Measurements from ENCODE around the gene PRR20G.

Gene PRR20G

DNA sequence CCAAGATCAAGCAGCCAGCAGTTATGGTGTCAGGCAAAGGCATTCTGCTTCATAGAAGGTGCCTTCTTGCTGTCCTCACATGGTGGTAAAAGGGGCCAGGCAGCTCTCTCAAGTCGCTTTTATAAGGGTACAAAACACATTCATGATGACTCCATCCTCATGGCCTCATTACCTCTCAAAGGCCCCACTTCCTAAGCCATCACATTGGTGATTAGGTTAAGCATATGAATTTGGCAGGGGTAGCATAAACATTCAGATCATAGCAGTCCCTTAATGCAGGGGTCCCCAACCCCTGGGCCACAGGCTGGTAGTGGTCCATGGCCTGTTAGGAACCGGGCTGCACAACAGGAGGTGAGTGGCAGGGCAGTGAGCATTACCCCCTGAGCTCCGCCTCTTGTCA is 52.1 kb downstream of the PRR20G start:
- Histone ChIP-seq H3K36me3 (ENCODE audit: insufficient read depth, low read length) (no peaks in the 10 kb centered on the region), H3K27me3 (ENCODE audit: insufficient read depth, low read length, poor library complexity) (no peaks in the 10 kb centered on the region), H3K4me3 (ENCODE audit: low read depth in 1 of 2, low read length in 2 of 2) (no peak overlapping the region), H3K27ac (ENCODE audit: low read length) (no peak overlapping the region), H3K4me2 (ENCODE audit: insufficient read depth, low read length) (no peak overlapping the region), H4K20me1 (ENCODE audit: insufficient read depth, low read length) (no peaks in the 10 kb centered on the region), H3K9me3 (ENCODE audit: insufficient read depth, low read length, severe bottlenecking) (no peaks in the 10 kb centered on the region), H3K9ac (ENCODE audit: low read depth, low read length) (no peak overlapping the region), H3K79me2 (ENCODE audit: insufficient read depth, low read length) (no peaks in the 10 kb centered on the region), H2AFZ (ENCODE audit: low read depth, low read length) (no peak overlapping the region), H3K4me1 (ENCODE audit: insufficient read depth, low read length) (no peaks in the 10 kb centered on the region)
- TF ChIP-seq, protein P1, sequence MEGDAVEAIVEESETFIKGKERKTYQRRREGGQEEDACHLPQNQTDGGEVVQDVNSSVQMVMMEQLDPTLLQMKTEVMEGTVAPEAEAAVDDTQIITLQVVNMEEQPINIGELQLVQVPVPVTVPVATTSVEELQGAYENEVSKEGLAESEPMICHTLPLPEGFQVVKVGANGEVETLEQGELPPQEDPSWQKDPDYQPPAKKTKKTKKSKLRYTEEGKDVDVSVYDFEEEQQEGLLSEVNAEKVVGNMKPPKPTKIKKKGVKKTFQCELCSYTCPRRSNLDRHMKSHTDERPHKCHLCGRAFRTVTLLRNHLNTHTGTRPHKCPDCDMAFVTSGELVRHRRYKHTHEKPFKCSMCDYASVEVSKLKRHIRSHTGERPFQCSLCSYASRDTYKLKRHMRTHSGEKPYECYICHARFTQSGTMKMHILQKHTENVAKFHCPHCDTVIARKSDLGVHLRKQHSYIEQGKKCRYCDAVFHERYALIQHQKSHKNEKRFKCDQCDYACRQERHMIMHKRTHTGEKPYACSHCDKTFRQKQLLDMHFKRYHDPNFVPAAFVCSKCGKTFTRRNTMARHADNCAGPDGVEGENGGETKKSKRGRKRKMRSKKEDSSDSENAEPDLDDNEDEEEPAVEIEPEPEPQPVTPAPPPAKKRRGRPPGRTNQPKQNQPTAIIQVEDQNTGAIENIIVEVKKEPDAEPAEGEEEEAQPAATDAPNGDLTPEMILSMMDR (IDR thresholded peaks at IDR 0.05; ENCODE audit: borderline replicate concordance, extremely low read depth, low read length, poor library complexity, severe bottlenecking) = no peak
- no peak for TF ChIP-seq EZH2 (IDR thresholded peaks at IDR 0.05; ENCODE audit: borderline replicate concordance, low read depth, low read length, severe bottlenecking)
- DNase-seq (no peak), ATAC-seq (ENCODE audit: insufficient read depth, low read depth) (no peak)

DNA sequence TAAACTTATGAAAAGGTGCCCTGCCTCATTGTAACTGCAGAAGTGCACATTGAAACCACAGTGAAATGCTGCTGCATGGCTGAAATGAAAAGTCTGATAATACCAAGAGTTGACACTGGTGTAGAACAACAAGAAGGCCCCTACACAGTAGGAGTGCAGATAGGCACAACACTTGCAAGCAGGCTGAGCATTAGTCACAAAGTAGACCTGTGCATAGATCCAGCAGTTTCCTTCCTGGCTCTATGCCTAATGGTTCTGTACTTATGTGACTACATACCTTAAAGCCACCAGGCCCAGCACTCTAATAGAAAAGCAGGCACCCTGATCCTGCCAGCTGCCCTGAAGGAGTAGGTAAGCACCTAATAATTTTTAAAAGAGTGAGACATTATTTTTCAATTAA is 53.1 kb downstream of the PRR20G start:
- Histone ChIP-seq H3K27ac (ENCODE audit: low read length) (no peak overlapping the region), H3K36me3 (ENCODE audit: insufficient read depth, low read length) (no peaks in the 10 kb centered on the region), H4K20me1 (ENCODE audit: insufficient read depth, low read length) (no peaks in the 10 kb centered on the region), H3K4me1 (ENCODE audit: insufficient read depth, low read length) (no peaks in the 10 kb centered on the region), H3K79me2 (ENCODE audit: insufficient read depth, low read length) (no peaks in the 10 kb centered on the region), H3K9me3 (ENCODE audit: insufficient read depth, low read length, severe bottlenecking) (no peaks in the 10 kb centered on the region), H3K4me3 (ENCODE audit: low read depth in 1 of 2, low read length in 2 of 2) (no peak overlapping the region), H3K27me3 (ENCODE audit: insufficient read depth, low read length, poor library complexity) (no peaks in the 10 kb centered on the region), H2AFZ (ENCODE audit: low read depth, low read length) (no peak overlapping the region), H3K4me2 (ENCODE audit: insufficient read depth, low read length) (no peak overlapping the region), H3K9ac (ENCODE audit: low read depth, low read length) (no peak overlapping the region)
- no peak for ATAC-seq (ENCODE audit: insufficient read depth, low read depth)
- no peak for DNase-seq
- no peak for TF ChIP-seq EZH2 (IDR thresholded peaks at IDR 0.05; ENCODE audit: borderline replicate concordance, low read depth, low read length, severe bottlenecking)
- TF ChIP-seq, protein P1 (IDR thresholded peaks at IDR 0.05; ENCODE audit: borderline replicate concordance, extremely low read depth, low read length, poor library complexity, severe bottlenecking) = no peak
